Loucy (cell line): Measurements from ENCODE around the gene MMADHC.

Source experiments
- H2AFZ ChIP-seq: fragments of 200-600 bp; sonication (generic); 2 replicates; pipeline ENCODE4 v1.6.0; 2016; ENCODE audit warnings: antibody characterized with exemption, mild to moderate bottlenecking, low read length, moderate library complexity
- H3F3A ChIP-seq: fragments of 200-600 bp; 2 replicates; pipeline ENCODE4 v1.6.0; 2016; ENCODE audit warnings: antibody characterized with exemption, low read depth, mild to moderate bottlenecking
- H3K27me3 ChIP-seq: fragments of 200-600 bp; sonication (generic); 2 replicates; pipeline ENCODE4 v1.6.1; 2014; ENCODE audit warnings: low read length, mild to moderate bottlenecking; ENCODE audit not compliant: insufficient read depth, poor library complexity, severe bottlenecking
- H3K36me3 ChIP-seq: fragments of 200-600 bp; sonication (generic); 2 replicates; pipeline ENCODE4 v1.6.1; 2016; ENCODE audit warnings: low read length; ENCODE audit not compliant: insufficient read depth
- H3K4me1 ChIP-seq: fragments of 200-600 bp; sonication (generic); 2 replicates; pipeline ENCODE4 v1.5.1; 2014; ENCODE audit warnings: low read length, mild to moderate bottlenecking; ENCODE audit not compliant: insufficient read depth, poor library complexity, severe bottlenecking
- H3K4me2 ChIP-seq: fragments of 200-600 bp; sonication (generic); 2 replicates; pipeline ENCODE4 v1.6.0; 2014; ENCODE audit warnings: antibody characterized with exemption, low read length, low read depth, mild to moderate bottlenecking; ENCODE audit not compliant: poor library complexity, severe bottlenecking
- H3K4me3 ChIP-seq: fragments of 200-600 bp; sonication (generic); 2 replicates; pipeline ENCODE4 v1.5.1; 2014; ENCODE audit warnings: low read length, mild to moderate bottlenecking, mixed read lengths; ENCODE audit not compliant: poor library complexity, severe bottlenecking
- H3K79me2 ChIP-seq: fragments of 200-600 bp; sonication (generic); 2 replicates; pipeline ENCODE4 v1.6.1; 2014; ENCODE audit warnings: low read length; ENCODE audit not compliant: insufficient read depth
- H3K9ac ChIP-seq: fragments of 200-600 bp; sonication (generic); 2 replicates; pipeline ENCODE4 v1.6.0; 2014; ENCODE audit warnings: mild to moderate bottlenecking, low read depth, low read length, moderate library complexity; ENCODE audit not compliant: poor library complexity, severe bottlenecking
- H3K9me2 ChIP-seq: fragments of 200-600 bp; sonication (generic); replicated peaks from 2 replicates; pipeline ENCODE4 v1.6.1; 2016; ENCODE audit warnings: low read depth, low read length, mixed read lengths
- H3K9me3 ChIP-seq: fragments of 200-600 bp; sonication (generic); 2 replicates; pipeline ENCODE4 v1.6.1; 2014; ENCODE audit warnings: mild to moderate bottlenecking, antibody characterized with exemption, low read length, low read depth; ENCODE audit not compliant: insufficient read depth
- H4K20me1 ChIP-seq: fragments of 200-600 bp; sonication (generic); 2 replicates; pipeline ENCODE4 v1.6.0; 2014; ENCODE audit warnings: antibody characterized with exemption, low read length, mild to moderate bottlenecking; ENCODE audit not compliant: insufficient read depth, poor library complexity, severe bottlenecking
- CTCF ChIP-seq: fragments of 200-600 bp; sonication (generic); conservative IDR thresholded peaks from 2 replicates; pipeline ENCODE4 v1.5.1; 2014; ENCODE audit warnings: mild to moderate bottlenecking, antibody characterized with exemption, low read length
- EZH2phosphoT487 ChIP-seq: fragments of 200-600 bp; IDR thresholded peaks from 2 replicates; pipeline ENCODE4 v1.6.1; 2018; ENCODE audit warnings: antibody characterized with exemption, mild to moderate bottlenecking, moderate library complexity, borderline replicate concordance

Gene MMADHC

GRCh38 chr2:149601141-149601796 is 13.7 kb upstream of the MMADHC start:
- Histone ChIP-seq H3K4me3 (no peak overlapping the region), H3K36me3 (no peaks in the 10 kb centered on the region), H2AFZ (no peak overlapping the region), H3K79me2 (no peaks in the 10 kb centered on the region), H3K9me2 (no peaks in the 10 kb centered on the region), H3F3A (no peaks in the 10 kb centered on the region), H3K9ac (no peak overlapping the region), H3K27me3 (no peaks in the 10 kb centered on the region), H3K9me3 (no peaks in the 10 kb centered on the region), H3K4me2 (no peak overlapping the region), H4K20me1 (no peaks in the 10 kb centered on the region), H3K4me1 (peaks cover 20% of the 10 kb centered on the region)
- TF ChIP-seq CTCF (no peak), EZH2phosphoT487 (no peak)

- no peaks in the 10 kb centered on the region for H3K79me2 ChIP-seq
- H3K4me3 ChIP-seq = peak overlapping the region; percentile 52
- peak overlapping the region; percentile 14 for H3K9ac ChIP-seq
- H3K9me3 ChIP-seq = no peaks in the 10 kb centered on the region
- peak overlapping the region; percentile 81 for H2AFZ ChIP-seq
- no peaks in the 10 kb centered on the region for H3F3A ChIP-seq
- no peaks in the 10 kb centered on the region for H3K9me2 ChIP-seq
- H3K27me3 ChIP-seq = no peaks in the 10 kb centered on the region
- no peaks in the 10 kb centered on the region for H4K20me1 ChIP-seq
- no peak for TF ChIP-seq EZH2phosphoT487
- TF ChIP-seq CTCF = peak; percentile 82
- H3K36me3 ChIP-seq = no peaks in the 10 kb centered on the region
- peak overlapping the region; percentile 69 for H3K4me2 ChIP-seq
- peaks cover 20% of the 10 kb centered on the region for H3K4me1 ChIP-seq
These were observed 10.2 kb upstream of the MMADHC start for GRCh38 chr2:149597668-149598326.

- H3K9ac ChIP-seq = peak overlapping the region; percentile 14
- H3K79me2 ChIP-seq = no peaks in the 10 kb centered on the region
- TF ChIP-seq EZH2phosphoT487 (no peak), CTCF (no peak)
- no peaks in the 10 kb centered on the region for H3F3A ChIP-seq
- no peaks in the 10 kb centered on the region for H3K9me3 ChIP-seq
- peaks cover 20% of the 10 kb centered on the region for H3K4me1 ChIP-seq
- H3K4me2 ChIP-seq = peak overlapping the region; percentile 69
- no peaks in the 10 kb centered on the region for H3K27me3 ChIP-seq
- peak overlapping the region; percentile 81 for H2AFZ ChIP-seq
- no peaks in the 10 kb centered on the region for H4K20me1 ChIP-seq
- H3K9me2 ChIP-seq = no peaks in the 10 kb centered on the region
- no peaks in the 10 kb centered on the region for H3K36me3 ChIP-seq
- H3K4me3 ChIP-seq = peak overlapping the region; percentile 52
These were observed 9.6 kb upstream of the MMADHC start for GRCh38 chr2:149597050-149597667.
